Lower lobe of right lung (tissue), 2 donors: ENCODE data around the gene FAM177B. TPM values are rescaled to one million over a fixed set of nuclear protein-coding genes. Genes with fewer than 3 reads are reported as not detected.

Source experiments
- ATAC-seq, 2 donors: fragments of 200-7000 bp; cut with Tn5 transposase; one replicate each; pipeline ENCODE4 v1.9.1; 2020 to 2022; ENCODE audit warnings: mild to moderate bottlenecking in 2 of 2, moderate library complexity in 2 of 2
- DNase-seq: peaks from one replicate; pipeline ENCODE4 v3.0.0-alpha.2; 2020
- H3K27ac ChIP-seq: fragments of 200-600 bp; one replicate; pipeline ENCODE4 v1.8.0; 2022
- H3K27me3 ChIP-seq: fragments of 200-600 bp; one replicate; pipeline ENCODE4 v1.8.0; 2022; ENCODE audit warnings: low read depth
- H3K36me3 ChIP-seq: fragments of 200-600 bp; one replicate; pipeline ENCODE4 v1.8.0; 2022; ENCODE audit warnings: mild to moderate bottlenecking
- H3K4me1 ChIP-seq: fragments of 200-600 bp; one replicate; pipeline ENCODE4 v1.8.0; 2022
- H3K4me3 ChIP-seq: fragments of 200-600 bp; one replicate; pipeline ENCODE4 v1.8.0; 2022; ENCODE audit warnings: mild to moderate bottlenecking
- H3K9me3 ChIP-seq: fragments of 200-600 bp; one replicate; pipeline ENCODE4 v1.8.0; 2022
- CTCF ChIP-seq: fragments of 200-600 bp; IDR thresholded peaks from one replicate; pipeline ENCODE4 v1.8.0; 2022; ENCODE audit warnings: antibody characterized with exemption, mild to moderate bottlenecking
- intact Hi-C: fragments of 100-400 bp; cut with DNase I; formaldehyde crosslinking; loops from one replicate; pipeline ENCODE4 v1.11.0; 2022
- total RNA-seq: library from RNA; stranded (reverse); fragmentation: NEBNext Ultra II Directional; extraction: Animal tissue kit (Norgen Biotek cat#: 25700); gene quantifications from one replicate; pipeline ENCODE4 v1.2.1, GENCODE V29; 2021
- donor health status: DM: no; HTN: yes; CAD: no; lungs with severe emphysema.

The FAM177B gene
- total RNA-seq, 1 donor from 2014 or later, result 0.56 TPM

GRCh38 chr1:222788402-222789156 is 51.6 kb downstream of the FAM177B start:
- H3K4me1 ChIP-seq, result peaks cover 20% of the 10 kb centered on the region
- no peak for TF ChIP-seq CTCF
- ATAC-seq (no peak), DNase-seq (no peak)
- H3K4me3 ChIP-seq, result no peak overlapping the region
- no peaks in the 10 kb centered on the region for H3K9me3 ChIP-seq
- no peaks in the 10 kb centered on the region for H3K27me3 ChIP-seq
- no peak overlapping the region for H3K27ac ChIP-seq
- no peaks in the 10 kb centered on the region for H3K36me3 ChIP-seq
- intact Hi-C loops, result no loop called here

DNA sequence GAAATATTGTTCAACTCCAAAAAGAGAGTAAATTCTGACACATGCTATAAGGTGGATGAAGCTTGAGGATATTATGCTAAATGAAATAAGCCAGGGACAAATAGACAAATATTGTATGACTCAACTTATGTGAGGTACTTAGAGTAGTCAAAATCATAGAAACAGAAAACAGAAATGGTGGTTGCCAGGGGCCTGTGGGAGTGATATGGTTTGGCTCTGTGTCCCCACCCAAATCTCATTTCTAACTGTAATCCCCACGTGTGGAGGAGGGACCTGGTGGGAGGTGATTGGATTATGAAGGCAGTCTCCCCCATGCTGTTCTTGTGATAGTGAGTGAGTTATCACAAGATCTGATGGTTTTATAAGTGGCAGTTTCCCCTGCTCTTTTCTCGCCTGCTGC is 53.1 kb downstream of the FAM177B start:
- Histone ChIP-seq H3K4me1 (peaks cover 13% of the 10 kb centered on the region), H3K36me3 (no peaks in the 10 kb centered on the region), H3K9me3 (no peaks in the 10 kb centered on the region), H3K27me3 (no peaks in the 10 kb centered on the region), H3K4me3 (no peak overlapping the region), H3K27ac (no peak overlapping the region)
- intact Hi-C loops, result loop anchor here (10.0 kb wide), 1 partner anchor 295 kb away; no protein-coding TSS in a partner anchor
- DNase-seq (no peak), ATAC-seq (no peak)
- TF ChIP-seq CTCF, result no peak

DNA sequence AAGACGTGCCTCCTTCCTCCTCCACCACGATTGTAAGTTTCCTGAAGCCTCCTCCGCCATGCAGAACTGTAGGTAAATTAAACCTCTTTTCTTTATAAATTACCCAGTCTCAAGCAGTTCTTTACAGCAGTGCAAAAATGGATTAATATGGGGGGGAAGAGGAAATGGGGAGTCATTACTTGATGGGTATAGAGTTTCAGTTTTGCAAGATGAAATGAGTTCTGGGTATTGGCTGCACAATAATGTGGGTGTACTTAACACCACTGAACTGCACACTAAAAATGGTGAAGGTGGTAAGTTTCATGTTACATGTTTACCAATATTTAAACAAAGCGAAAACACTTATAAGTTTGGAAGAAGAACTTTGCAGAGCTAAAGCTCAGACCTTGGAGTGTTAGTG is 53.5 kb downstream of the FAM177B start:
- ATAC-seq (no peak), DNase-seq (no peak)
- no peak overlapping the region for H3K4me3 ChIP-seq
- H3K4me1 ChIP-seq, result peaks cover 9% of the 10 kb centered on the region
- no peak overlapping the region for H3K27ac ChIP-seq
- intact Hi-C loops, result loop anchor here (10.0 kb wide), 1 partner anchor 294 kb away; no protein-coding TSS in a partner anchor
- no peaks in the 10 kb centered on the region for H3K36me3 ChIP-seq
- no peaks in the 10 kb centered on the region for H3K27me3 ChIP-seq
- no peaks in the 10 kb centered on the region for H3K9me3 ChIP-seq
- TF ChIP-seq CTCF, result no peak

DNA sequence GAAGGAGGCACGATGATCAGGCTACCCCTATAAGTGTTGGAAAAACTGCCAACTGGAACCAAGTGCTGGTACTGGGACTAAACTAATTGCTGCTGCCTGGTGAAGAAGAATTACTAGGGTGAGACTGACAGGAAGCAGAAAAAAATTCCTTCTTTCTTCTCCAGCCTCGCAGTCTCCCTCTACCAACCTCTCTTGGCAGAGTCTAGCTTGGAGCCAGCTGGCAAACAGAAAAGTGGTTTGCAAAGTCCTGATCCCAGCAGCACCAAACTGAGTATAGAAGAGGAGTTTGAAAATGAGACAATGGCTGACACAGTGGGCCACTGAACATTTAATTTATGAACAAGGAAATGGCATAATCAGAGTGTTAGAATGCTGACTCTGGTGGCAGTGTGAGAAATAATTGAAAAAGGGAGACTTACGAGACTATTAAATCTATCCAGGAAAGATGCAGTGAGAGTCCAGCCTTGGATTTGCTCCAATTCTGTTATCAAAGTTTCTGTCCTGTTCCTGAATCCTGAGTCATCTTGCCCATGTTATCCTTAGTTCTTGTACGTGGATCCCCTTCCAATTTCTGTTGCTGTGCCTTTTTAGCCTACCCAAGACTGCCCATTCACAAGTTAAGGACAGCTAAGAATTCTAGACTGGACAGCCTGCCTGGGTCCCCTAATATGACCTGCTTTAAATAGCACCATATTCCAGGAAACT is 54.2 kb downstream of the FAM177B start:
- intact Hi-C loops, result loop anchor here (10.0 kb wide), 1 partner anchor 294 kb away; no protein-coding TSS in a partner anchor
- no peaks in the 10 kb centered on the region for H3K36me3 ChIP-seq
- no peak for ATAC-seq
- H3K27ac ChIP-seq, result no peak overlapping the region
- H3K27me3 ChIP-seq, result no peaks in the 10 kb centered on the region
- no peaks in the 10 kb centered on the region for H3K9me3 ChIP-seq
- H3K4me1 ChIP-seq, result peaks cover 3% of the 10 kb centered on the region
- no peak overlapping the region for H3K4me3 ChIP-seq
- no peak for TF ChIP-seq CTCF
- no peak for DNase-seq

DNA sequence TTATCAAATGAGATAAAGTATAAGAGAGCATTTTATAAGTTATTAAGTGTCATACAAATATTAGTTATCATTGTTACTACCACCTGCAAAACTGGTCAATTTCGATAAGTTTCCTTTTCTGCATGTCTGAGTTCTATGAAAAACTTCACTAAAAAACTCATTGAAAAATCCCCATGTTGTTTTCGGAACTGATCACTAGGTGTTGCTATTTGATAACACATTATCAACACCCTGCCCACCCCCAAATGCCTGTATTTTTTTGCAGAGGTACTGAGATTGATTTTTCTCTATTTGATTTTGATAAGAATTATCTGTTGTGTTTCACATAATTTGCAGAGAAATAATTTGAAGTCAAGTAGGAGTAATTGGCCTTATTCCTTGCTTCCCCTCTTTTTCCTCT is 55.7 kb downstream of the FAM177B start:
- no peak overlapping the region for H3K27ac ChIP-seq
- H3K4me1 ChIP-seq, result no peaks in the 10 kb centered on the region
- H3K27me3 ChIP-seq, result no peaks in the 10 kb centered on the region
- peak in 1 of 2 donors; percentile 57 for ATAC-seq
- intact Hi-C loops, result loop anchor here (10.0 kb wide), 1 partner anchor 292 kb away; no protein-coding TSS in a partner anchor
- no peak overlapping the region for H3K4me3 ChIP-seq
- DNase-seq, result no peak
- no peaks in the 10 kb centered on the region for H3K36me3 ChIP-seq
- H3K9me3 ChIP-seq, result no peaks in the 10 kb centered on the region
- peak; percentile 57 for TF ChIP-seq CTCF
